ENCODE measurements around the gene SUPT3H. TPM values are rescaled to one million over a fixed set of nuclear protein-coding genes. Genes with fewer than 3 reads are reported as not detected.
"Not testable (repeated sequence)": the region's sequence is repeated elsewhere in the genome, so short reads cannot be mapped to it uniquely, and the experiment has no call there.

Gene SUPT3H
- polyA plus RNA-seq, 3 donors: 21.6 to 23.8 (median 23.5) TPM

GRCh38 chr6:45327956-45328522 is 49.7 kb downstream of the SUPT3H start, which contains the start of gene RUNX2:
RUNX2 (plus strand) TSS chr6:45328330; CDS start chr6:45328727, 397 bp downstream.
- DNase-seq (ENCODE audit: low read depth in 3 of 3, low spot score in 2 of 3): no peak

- DNase-seq (ENCODE audit: low read depth in 3 of 3, low spot score in 2 of 3): no peak
Measured at GRCh38 chr6:45326698-45327417, 50.9 kb downstream of the SUPT3H start.

- no peak for DNase-seq (ENCODE audit: low read depth in 3 of 3, low spot score in 2 of 3)
Measured at GRCh38 chr6:45323656-45324224, 54.0 kb downstream of the SUPT3H start.

- DNase-seq (ENCODE audit: low read depth in 3 of 3, low spot score in 2 of 3): no peak
Measured at GRCh38 chr6:45320349-45320748, 57.4 kb downstream of the SUPT3H start.

GRCh38 chr6:45314146-45314545 is 63.6 kb downstream of the SUPT3H start:
- DNase-seq (ENCODE audit: low read depth in 3 of 3, low spot score in 2 of 3): no peak

- no peak for DNase-seq (ENCODE audit: low read depth in 3 of 3, low spot score in 2 of 3)
Measured at GRCh38 chr6:45310118-45310788, 67.5 kb downstream of the SUPT3H start.

GRCh38 chr6:45305546-45305945 is 72.2 kb downstream of the SUPT3H start:
- no peak for DNase-seq (ENCODE audit: low read depth in 3 of 3, low spot score in 2 of 3)

GRCh38 chr6:45302832-45303231 is 74.9 kb downstream of the SUPT3H start:
- DNase-seq (ENCODE audit: low read depth in 3 of 3, low spot score in 2 of 3): no peak

GRCh38 chr6:45301348-45302142 is 76.2 kb downstream of the SUPT3H start:
- DNase-seq (ENCODE audit: low read depth in 3 of 3, low spot score in 2 of 3): no peak

- no peak for DNase-seq (ENCODE audit: low read depth in 3 of 3, low spot score in 2 of 3)
Measured at GRCh38 chr6:45300736-45301135, 77.0 kb downstream of the SUPT3H start.

- DNase-seq (ENCODE audit: low read depth in 3 of 3, low spot score in 2 of 3): no peak
Measured at GRCh38 chr6:45299096-45299581, 78.6 kb downstream of the SUPT3H start.

GRCh38 chr6:45297320-45297719 is 80.4 kb downstream of the SUPT3H start:
- no peak for DNase-seq (ENCODE audit: low read depth in 3 of 3, low spot score in 2 of 3)

GRCh38 chr6:45294065-45294701 is 83.6 kb downstream of the SUPT3H start:
- DNase-seq (ENCODE audit: low read depth in 3 of 3, low spot score in 2 of 3): not testable (repeated sequence)

- no peak for DNase-seq (ENCODE audit: low read depth in 3 of 3, low spot score in 2 of 3)
Measured at GRCh38 chr6:45293306-45293705, 84.4 kb downstream of the SUPT3H start.

- DNase-seq (ENCODE audit: low read depth in 3 of 3, low spot score in 2 of 3): no peak
Measured at GRCh38 chr6:45289751-45290514, 87.8 kb downstream of the SUPT3H start.

- not testable (repeated sequence) for DNase-seq (ENCODE audit: low read depth in 3 of 3, low spot score in 2 of 3)
Measured at GRCh38 chr6:45286707-45287106, 91.0 kb downstream of the SUPT3H start.

- DNase-seq (ENCODE audit: low read depth in 3 of 3, low spot score in 2 of 3): no peak
Measured at GRCh38 chr6:45278367-45278766, 99.4 kb downstream of the SUPT3H start.

GRCh38 chr6:45277741-45278140 is 100.0 kb downstream of the SUPT3H start:
- DNase-seq (ENCODE audit: low read depth in 3 of 3, low spot score in 2 of 3): not testable (repeated sequence)

- DNase-seq (ENCODE audit: low read depth in 3 of 3, low spot score in 2 of 3): no peak
Measured at GRCh38 chr6:45275358-45275757, 102.4 kb downstream of the SUPT3H start.

All from right renal cortex interstitium (tissue), 3 donors.